RWPE2 (cell line): ENCODE measurements around the gene PLSCR3.

ENCODE experiments used
- ATAC-seq: fragments of 200-7000 bp; cut with Tn5 transposase; 3 replicates; pipeline ENCODE4 v1.9.1; 2021; ENCODE audit warnings: low read depth
- DNase-seq: peaks from one replicate; pipeline ENCODE4 v3.0.0-alpha.2; 2020; ENCODE audit warnings: low spot score
- H3K27ac ChIP-seq: fragments of 450-650 bp; 2 replicates; pipeline ENCODE4 v1.5.1; 2017; ENCODE audit warnings: mild to moderate bottlenecking; ENCODE audit not compliant: poor library complexity, severe bottlenecking
- H3K27me3 ChIP-seq: fragments of 250-450 bp; sonication (Bioruptor Pico); 2 replicates; pipeline ENCODE4 v1.5.1; 2021; ENCODE audit warnings: mild to moderate bottlenecking, moderate library complexity; ENCODE audit not compliant: insufficient read depth, poor library complexity, severe bottlenecking
- H3K36me3 ChIP-seq: fragments of 250-450 bp; sonication (Bioruptor Pico); 2 replicates; pipeline ENCODE4 v1.5.1; 2020; ENCODE audit warnings: low read depth, mild to moderate bottlenecking, moderate library complexity
- H3K4me1 ChIP-seq: fragments of 250-450 bp; sonication (Bioruptor Pico); 2 replicates; pipeline ENCODE4 v1.5.1; 2021; ENCODE audit warnings: mild to moderate bottlenecking, moderate library complexity; ENCODE audit not compliant: insufficient read depth, poor library complexity, severe bottlenecking
- H3K4me3 ChIP-seq: fragments of 250-450 bp; sonication (Bioruptor Pico); 2 replicates; pipeline ENCODE4 v1.5.1; 2021; ENCODE audit warnings: mild to moderate bottlenecking, moderate library complexity; ENCODE audit not compliant: severe bottlenecking
- H3K9me3 ChIP-seq: fragments of 250-450 bp; sonication (Bioruptor Pico); 2 replicates; pipeline ENCODE4 v1.5.1; 2021; ENCODE audit warnings: mild to moderate bottlenecking, moderate library complexity; ENCODE audit not compliant: severe bottlenecking
- CTCF ChIP-seq: fragments of 450-650 bp; IDR thresholded peaks from one replicate; pipeline ENCODE4 v1.5.1; 2017; ENCODE audit warnings: mild to moderate bottlenecking, moderate library complexity; ENCODE audit not compliant: poor library complexity, severe bottlenecking

Gene PLSCR3

GRCh38 chr17:7426896-7427489 is 32.7 kb upstream of the PLSCR3 start:
- no peaks in the 10 kb centered on the region for H3K27me3 ChIP-seq
- no peak for TF ChIP-seq CTCF

GRCh38 chr17:7426203-7426863 is 32.0 kb upstream of the PLSCR3 start:
- no peak for TF ChIP-seq CTCF
- no peak for ATAC-seq
- no peak overlapping the region for H3K27ac ChIP-seq

More at GRCh38 chr17:7426896-7427489, 32.7 kb upstream of the PLSCR3 start:
- ATAC-seq, result no peak
- H3K4me3 ChIP-seq, result no peak overlapping the region
- H3K36me3 ChIP-seq, result no peaks in the 10 kb centered on the region
- no peaks in the 10 kb centered on the region for H3K9me3 ChIP-seq
- no peak for DNase-seq
- no peak overlapping the region for H3K27ac ChIP-seq
- no peaks in the 10 kb centered on the region for H3K4me1 ChIP-seq

GRCh38 chr17:7425756-7426155 is 31.4 kb upstream of the PLSCR3 start:
- H3K4me3 ChIP-seq, result no peak overlapping the region
- no peaks in the 10 kb centered on the region for H3K9me3 ChIP-seq
- no peaks in the 10 kb centered on the region for H3K36me3 ChIP-seq
- no peak for TF ChIP-seq CTCF
- DNase-seq (no peak), ATAC-seq (no peak)
- H3K27ac ChIP-seq, result no peak overlapping the region
- H3K4me1 ChIP-seq, result no peaks in the 10 kb centered on the region
- no peaks in the 10 kb centered on the region for H3K27me3 ChIP-seq

More at GRCh38 chr17:7426203-7426863, 32.0 kb upstream of the PLSCR3 start:
- no peaks in the 10 kb centered on the region for H3K27me3 ChIP-seq
- H3K4me1 ChIP-seq, result no peaks in the 10 kb centered on the region
- no peak overlapping the region for H3K4me3 ChIP-seq
- no peak for DNase-seq
- H3K9me3 ChIP-seq, result no peaks in the 10 kb centered on the region
- H3K36me3 ChIP-seq, result no peaks in the 10 kb centered on the region

GRCh38 chr17:7425316-7425715 is 31.0 kb upstream of the PLSCR3 start, which contains the start of gene SPEM2:
SPEM2 (plus strand) TSS chr17:7425616; CDS start chr17:7425689, 73 bp downstream.
- Histone ChIP-seq H3K4me3 (no peak within 1 kb of the TSS), H3K36me3 (no peaks in the 10 kb centered on the region), H3K4me1 (no peaks in the 10 kb centered on the region), H3K9me3 (no peaks in the 10 kb centered on the region), H3K27ac (no peak within 1 kb of the TSS), H3K27me3 (no peaks in the 10 kb centered on the region)
- no peak for TF ChIP-seq CTCF
- DNase-seq (no peak), ATAC-seq (no peak)

GRCh38 chr17:7423679-7424078 is 29.4 kb upstream of the PLSCR3 start:
- H3K27ac ChIP-seq, result no peak overlapping the region
- no peaks in the 10 kb centered on the region for H3K4me1 ChIP-seq
- no peaks in the 10 kb centered on the region for H3K27me3 ChIP-seq
- H3K9me3 ChIP-seq, result no peaks in the 10 kb centered on the region
- no peak for TF ChIP-seq CTCF
- H3K4me3 ChIP-seq, result no peak overlapping the region
- ATAC-seq, result no peak
- no peak for DNase-seq
- no peaks in the 10 kb centered on the region for H3K36me3 ChIP-seq
